HepG2 (cell line): ENCODE results near the gene PPIL6. TPM values are rescaled to one million over a fixed set of nuclear protein-coding genes. Genes with fewer than 3 reads are reported as not detected.

Source experiments
- AHR ChIP-seq: IDR thresholded peaks from 2 replicates; pipeline ENCODE4 v1.6.1; 2018; ENCODE audit warnings: missing genetic modification reagents, missing compliant biosample characterization
- GABPA ChIP-seq, 2 experiments: IDR thresholded peaks; 2 replicates each; pipeline ENCODE4 v1.6.1; 2011 to 2016; ENCODE audit warnings: low read depth in 2 of 2, low read length in 1 of 2, missing biosample characterization in 1 of 2, missing genetic modification characterization in 1 of 2
- HOXA3 ChIP-seq: sonication (generic); formaldehyde crosslinking; IDR thresholded peaks from 2 replicates; pipeline ENCODE4 v1.5.0; 2020; ENCODE audit warnings: missing genetic modification reagents
- KDM2A ChIP-seq: sonication (generic); formaldehyde crosslinking; IDR thresholded peaks from 2 replicates; pipeline ENCODE4 v1.4.0; 2020; ENCODE audit warnings: low read depth, missing genetic modification reagents, borderline replicate concordance
- REL ChIP-seq: sonication (generic); formaldehyde crosslinking; conservative IDR thresholded peaks from 2 replicates; pipeline ENCODE4 v1.8.0; 2022; ENCODE audit warnings: mild to moderate bottlenecking, missing genetic modification reagents, moderate library complexity
- ZBTB43 ChIP-seq: sonication (generic); formaldehyde crosslinking; conservative IDR thresholded peaks from 2 replicates; pipeline ENCODE4 v1.4.0; 2020; ENCODE audit warnings: missing genetic modification reagents
- ZNF235 ChIP-seq: sonication (generic); formaldehyde crosslinking; IDR thresholded peaks from 2 replicates; pipeline ENCODE4 v1.8.1; 2023; ENCODE audit warnings: mild to moderate bottlenecking, missing genetic modification reagents, borderline replicate concordance
- ZNF333 ChIP-seq: sonication (generic); formaldehyde crosslinking; IDR thresholded peaks from 2 replicates; pipeline ENCODE4 v1.4.0; 2020; ENCODE audit warnings: mild to moderate bottlenecking, missing genetic modification reagents, borderline replicate concordance
- ZNF530 ChIP-seq: sonication (generic); formaldehyde crosslinking; IDR thresholded peaks from 2 replicates; pipeline ENCODE4 v1.5.0; 2020; ENCODE audit warnings: low read depth, mild to moderate bottlenecking, missing genetic modification reagents
- ZNF556 ChIP-seq: sonication (generic); formaldehyde crosslinking; IDR thresholded peaks from 2 replicates; pipeline ENCODE4 v1.4.0; 2020; ENCODE audit warnings: mild to moderate bottlenecking, missing genetic modification reagents, borderline replicate concordance
- ZSCAN12 ChIP-seq: sonication (generic); formaldehyde crosslinking; IDR thresholded peaks from 2 replicates; pipeline ENCODE4 v1.9.0; 2021; ENCODE audit warnings: mild to moderate bottlenecking, missing genetic modification reagents
- polyA plus RNA-seq, 8 experiments: library from polyadenylated mRNA; depleted of rRNA in 3 of 8; stranded (reverse) in 7 of 8; unstranded in 1 of 8; fragments of >200 nt; fragmentation: Illumina TruSeq in 4 of 8; extraction: Trizol in 4 of 8; gene quantifications; 2 replicates each; pipeline versions ENCODE4 v1.2.1 to v1.2.3, GENCODE V29; 2011 to 2016; ENCODE audit warnings: low read depth in 4 of 8, missing spikeins in 1 of 8, mixed read lengths in 1 of 8; ENCODE audit not compliant: insufficient read depth in 1 of 8
- total RNA-seq, 5 experiments: library from RNA; depleted of rRNA; stranded (reverse); fragments of >200 nt; fragmentation: Illumina TruSeq; extraction: Trizol; gene quantifications; 2 replicates each; pipeline ENCODE4 v1.2.3, GENCODE V29; 2016; ENCODE audit warnings: low read depth in 1 of 5
- TF ChIP-seq, protein P1 (sequence below): sonication (generic); formaldehyde crosslinking; IDR thresholded peaks from one replicate; pipeline ENCODE4 v1.5.1; 2020; ENCODE audit warnings: mild to moderate bottlenecking, missing genetic modification reagents; ENCODE audit errors: not compliant biosample characterization
- TF ChIP-seq, protein P2 (sequence below): sonication (generic); formaldehyde crosslinking; IDR thresholded peaks from 2 replicates; pipeline ENCODE4 v1.8.0; 2022; ENCODE audit warnings: missing genetic modification reagents, mild to moderate bottlenecking, borderline replicate concordance
- TF ChIP-seq, protein P3 (sequence below): sonication (generic); formaldehyde crosslinking; IDR thresholded peaks from 2 replicates; pipeline ENCODE4 v1.8.1; 2022; ENCODE audit warnings: low read depth, mild to moderate bottlenecking, missing genetic modification reagents

The PPIL6 gene
- total and polyA plus RNA-seq, 2 of the 13 experiments (the other 11 are each of a cell fraction or from before 2014, with no cell fraction given), result 0.22 to 0.46 TPM

- TF ChIP-seq, protein P1, sequence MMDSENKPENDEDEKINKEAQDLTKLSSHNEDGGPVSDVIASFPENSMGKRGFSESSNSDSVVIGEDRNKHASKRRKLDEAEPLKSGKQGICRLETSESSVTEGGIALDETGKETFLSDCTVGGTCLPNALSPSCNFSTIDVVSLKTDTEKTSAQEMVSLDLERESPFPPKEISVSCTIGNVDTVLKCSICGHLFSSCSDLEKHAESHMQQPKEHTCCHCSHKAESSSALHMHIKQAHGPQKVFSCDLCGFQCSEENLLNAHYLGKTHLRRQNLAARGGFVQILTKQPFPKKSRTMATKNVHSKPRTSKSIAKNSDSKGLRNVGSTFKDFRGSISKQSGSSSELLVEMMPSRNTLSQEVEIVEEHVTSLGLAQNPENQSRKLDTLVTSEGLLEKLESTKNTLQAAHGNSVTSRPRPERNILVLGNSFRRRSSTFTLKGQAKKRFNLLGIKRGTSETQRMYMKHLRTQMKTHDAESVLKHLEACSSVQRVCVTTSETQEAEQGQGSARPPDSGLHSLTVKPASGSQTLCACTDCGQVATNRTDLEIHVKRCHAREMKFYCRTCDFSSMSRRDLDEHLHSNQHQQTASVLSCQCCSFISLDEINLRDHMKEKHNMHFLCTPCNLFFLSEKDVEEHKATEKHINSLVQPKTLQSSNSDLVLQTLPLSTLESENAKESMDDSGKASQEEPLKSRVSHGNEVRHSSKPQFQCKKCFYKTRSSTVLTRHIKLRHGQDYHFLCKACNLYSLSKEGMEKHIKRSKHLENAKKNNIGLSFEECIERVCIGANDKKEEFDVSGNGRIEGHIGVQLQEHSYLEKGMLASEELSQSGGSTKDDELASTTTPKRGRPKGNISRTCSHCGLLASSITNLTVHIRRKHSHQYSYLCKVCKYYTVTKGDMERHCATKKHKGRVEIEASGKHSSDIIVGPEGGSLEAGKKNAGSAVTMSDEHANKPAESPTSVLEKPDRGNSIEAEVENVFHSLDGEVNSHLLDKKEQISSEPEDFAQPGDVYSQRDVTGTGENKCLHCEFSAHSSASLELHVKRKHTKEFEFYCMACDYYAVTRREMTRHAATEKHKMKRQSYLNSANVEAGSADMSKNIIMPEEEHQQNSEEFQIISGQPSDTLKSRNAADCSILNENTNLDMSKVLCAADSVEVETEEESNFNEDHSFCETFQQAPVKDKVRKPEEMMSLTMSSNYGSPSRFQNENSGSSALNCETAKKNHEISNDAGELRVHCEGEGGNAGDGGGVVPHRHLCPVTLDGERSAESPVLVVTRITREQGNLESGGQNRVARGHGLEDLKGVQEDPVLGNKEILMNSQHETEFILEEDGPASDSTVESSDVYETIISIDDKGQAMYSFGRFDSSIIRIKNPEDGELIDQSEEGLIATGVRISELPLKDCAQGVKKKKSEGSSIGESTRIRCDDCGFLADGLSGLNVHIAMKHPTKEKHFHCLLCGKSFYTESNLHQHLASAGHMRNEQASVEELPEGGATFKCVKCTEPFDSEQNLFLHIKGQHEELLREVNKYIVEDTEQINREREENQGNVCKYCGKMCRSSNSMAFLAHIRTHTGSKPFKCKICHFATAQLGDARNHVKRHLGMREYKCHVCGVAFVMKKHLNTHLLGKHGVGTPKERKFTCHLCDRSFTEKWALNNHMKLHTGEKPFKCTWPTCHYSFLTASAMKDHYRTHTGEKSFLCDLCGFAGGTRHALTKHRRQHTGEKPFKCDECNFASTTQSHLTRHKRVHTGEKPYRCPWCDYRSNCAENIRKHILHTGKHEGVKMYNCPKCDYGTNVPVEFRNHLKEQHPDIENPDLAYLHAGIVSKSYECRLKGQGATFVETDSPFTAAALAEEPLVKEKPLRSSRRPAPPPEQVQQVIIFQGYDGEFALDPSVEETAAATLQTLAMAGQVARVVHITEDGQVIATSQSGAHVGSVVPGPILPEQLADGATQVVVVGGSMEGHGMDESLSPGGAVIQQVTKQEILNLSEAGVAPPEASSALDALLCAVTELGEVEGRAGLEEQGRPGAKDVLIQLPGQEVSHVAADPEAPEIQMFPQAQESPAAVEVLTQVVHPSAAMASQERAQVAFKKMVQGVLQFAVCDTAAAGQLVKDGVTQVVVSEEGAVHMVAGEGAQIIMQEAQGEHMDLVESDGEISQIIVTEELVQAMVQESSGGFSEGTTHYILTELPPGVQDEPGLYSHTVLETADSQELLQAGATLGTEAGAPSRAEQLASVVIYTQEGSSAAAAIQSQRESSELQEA (CRISPR knock-in tag), result no peak
- no peak for TF ChIP-seq ZSCAN12 (CRISPR knock-in tag)
- TF ChIP-seq, protein P2, sequence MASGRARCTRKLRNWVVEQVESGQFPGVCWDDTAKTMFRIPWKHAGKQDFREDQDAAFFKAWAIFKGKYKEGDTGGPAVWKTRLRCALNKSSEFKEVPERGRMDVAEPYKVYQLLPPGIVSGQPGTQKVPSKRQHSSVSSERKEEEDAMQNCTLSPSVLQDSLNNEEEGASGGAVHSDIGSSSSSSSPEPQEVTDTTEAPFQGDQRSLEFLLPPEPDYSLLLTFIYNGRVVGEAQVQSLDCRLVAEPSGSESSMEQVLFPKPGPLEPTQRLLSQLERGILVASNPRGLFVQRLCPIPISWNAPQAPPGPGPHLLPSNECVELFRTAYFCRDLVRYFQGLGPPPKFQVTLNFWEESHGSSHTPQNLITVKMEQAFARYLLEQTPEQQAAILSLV (CRISPR knock-in tag), result peak; percentile 21
- no peak for TF ChIP-seq ZNF556 (CRISPR knock-in tag)
- peak; percentile 75 for TF ChIP-seq KDM2A (CRISPR knock-in tag)
- TF ChIP-seq ZNF235 (CRISPR knock-in tag), result no peak
- TF ChIP-seq GABPA (IDR thresholded peaks at IDR 0.05; ENCODE audit: low read depth, low read length), result no peak
- no peak for TF ChIP-seq GABPA (CRISPR knock-in tag; IDR thresholded peaks at IDR 0.05; ENCODE audit: low read depth)
- TF ChIP-seq ZNF530 (CRISPR knock-in tag), result no peak
- TF ChIP-seq, protein P3, sequence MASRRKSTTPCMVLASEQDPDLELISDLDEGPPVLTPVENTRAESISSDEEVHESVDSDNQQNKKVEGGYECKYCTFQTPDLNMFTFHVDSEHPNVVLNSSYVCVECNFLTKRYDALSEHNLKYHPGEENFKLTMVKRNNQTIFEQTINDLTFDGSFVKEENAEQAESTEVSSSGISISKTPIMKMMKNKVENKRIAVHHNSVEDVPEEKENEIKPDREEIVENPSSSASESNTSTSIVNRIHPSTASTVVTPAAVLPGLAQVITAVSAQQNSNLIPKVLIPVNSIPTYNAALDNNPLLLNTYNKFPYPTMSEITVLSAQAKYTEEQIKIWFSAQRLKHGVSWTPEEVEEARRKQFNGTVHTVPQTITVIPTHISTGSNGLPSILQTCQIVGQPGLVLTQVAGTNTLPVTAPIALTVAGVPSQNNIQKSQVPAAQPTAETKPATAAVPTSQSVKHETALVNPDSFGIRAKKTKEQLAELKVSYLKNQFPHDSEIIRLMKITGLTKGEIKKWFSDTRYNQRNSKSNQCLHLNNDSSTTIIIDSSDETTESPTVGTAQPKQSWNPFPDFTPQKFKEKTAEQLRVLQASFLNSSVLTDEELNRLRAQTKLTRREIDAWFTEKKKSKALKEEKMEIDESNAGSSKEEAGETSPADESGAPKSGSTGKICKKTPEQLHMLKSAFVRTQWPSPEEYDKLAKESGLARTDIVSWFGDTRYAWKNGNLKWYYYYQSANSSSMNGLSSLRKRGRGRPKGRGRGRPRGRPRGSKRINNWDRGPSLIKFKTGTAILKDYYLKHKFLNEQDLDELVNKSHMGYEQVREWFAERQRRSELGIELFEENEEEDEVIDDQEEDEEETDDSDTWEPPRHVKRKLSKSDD (CRISPR knock-in tag), result no peak
- TF ChIP-seq HOXA3, result peak; percentile 96
- no peak; the same call in 1 of the 2 replicates for TF ChIP-seq AHR (CRISPR knock-in tag)
- TF ChIP-seq ZNF333 (CRISPR knock-in tag), result no peak
- no peak for TF ChIP-seq REL (CRISPR knock-in tag)
- peak; percentile 29; the same call in 1 of the 2 replicates for TF ChIP-seq ZBTB43 (CRISPR knock-in tag)
Measured at GRCh38 chr6:109381747-109382575, 58.5 kb downstream of the PPIL6 start, which contains the start of gene CD164 (continued).
